Endothelial cell of umbilical vein (primary cell): ENCODE data around the gene SNCG. TPM values are rescaled to one million over a fixed set of nuclear protein-coding genes. Genes with fewer than 3 reads are reported as not detected.

ENCODE experiments used
- BruUV-seq: library from RNA; stranded (reverse); fragments of 400-500 nt; replicated peaks from 2 replicates; lab custom pipeline; 2021; lab: Mats Ljungman, UMichigan
- CTCF ChIA-PET: fragments of 300-600, 350-600 bp; sonication (Branson Sonifier 250); formaldehyde crosslinking; loops from one replicate; lab custom pipeline; 2021; ENCODE audit warnings: antibody characterized with exemption, inconsistent platforms; lab: Charles Lee
- POLR2A ChIA-PET: fragments of 300-600, 350-600 bp; sonication (Branson Sonifier 250); formaldehyde crosslinking; loops from one replicate; lab custom pipeline; 2021; ENCODE audit warnings: antibody characterized with exemption, inconsistent platforms; lab: Charles Lee
- DNase-seq: peaks from one replicate; pipeline ENCODE4 v3.0.0-alpha.2; 2011; ENCODE audit warnings: low read depth, low spot score
- FAIRE-seq: peaks from 2 replicates; lab custom pipeline; 2011; peaks lifted over from hg19 to GRCh38; lab: Jason Lieb, UNC
- H2AFZ ChIP-seq: 2 replicates; pipeline ENCODE4 v1.6.0; 2012; ENCODE audit warnings: low read depth, low read length, control low read depth, inconsistent platforms
- H3K27ac ChIP-seq: 2 replicates; pipeline ENCODE4 v1.5.1; 2011; ENCODE audit warnings: low read depth, mild to moderate bottlenecking, control low read depth, low read length, moderate library complexity; ENCODE audit not compliant: insufficient read depth
- H3K27me3 ChIP-seq, 2 experiments: 2 replicates each; pipeline versions ENCODE4 v1.6.0 to v1.6.1; 2011; ENCODE audit warnings: low read length in 2 of 2, mixed read lengths in 1 of 2; ENCODE audit not compliant: control insufficient read depth in 2 of 2, insufficient read depth in 2 of 2
- H3K36me3 ChIP-seq, 2 experiments: 2 replicates in 1 of 2; 3 replicates in 1 of 2; pipeline ENCODE4 v1.5.1; 2011; ENCODE audit warnings: low read length in 2 of 2, mild to moderate bottlenecking in 1 of 2, moderate library complexity in 1 of 2; ENCODE audit not compliant: control insufficient read depth in 2 of 2, insufficient read depth in 2 of 2; ENCODE audit errors: extremely low read depth in 1 of 2
- H3K4me1 ChIP-seq: 3 replicates; pipeline ENCODE4 v1.5.1; 2011; ENCODE audit warnings: mild to moderate bottlenecking, low read length; ENCODE audit not compliant: control insufficient read depth, insufficient read depth; ENCODE audit errors: extremely low read depth
- H3K4me2 ChIP-seq: 2 replicates; pipeline ENCODE4 v1.6.1; 2011; ENCODE audit warnings: low read length, control low read depth, mixed read lengths; ENCODE audit not compliant: insufficient read depth
- H3K4me3 ChIP-seq, 3 experiments: fragments of 200-600 bp in 1 of 3; sonication (generic), shearing (Covaris generic) in 1 of 3; replicated peaks in 1 of 3; 2 replicates each; pipeline ENCODE4 v1.5.1; 2011 to 2016; ENCODE audit warnings: control low read depth in 3 of 3, low read length in 3 of 3, mild to moderate bottlenecking in 2 of 3, inconsistent platforms in 1 of 3, low read depth in 1 of 3, moderate library complexity in 1 of 3; ENCODE audit not compliant: insufficient read depth in 1 of 3
- H3K79me2 ChIP-seq: 2 replicates; pipeline ENCODE4 v1.6.0; 2012; ENCODE audit warnings: low read length, inconsistent platforms; ENCODE audit not compliant: control insufficient read depth, insufficient read depth
- H3K9ac ChIP-seq: replicated peaks from 2 replicates; pipeline ENCODE3; 2011; ENCODE audit warnings: low read length, control low read depth; ENCODE audit not compliant: insufficient read depth; ENCODE audit errors: extremely low read depth
- H3K9me1 ChIP-seq: replicated peaks from 3 replicates; pipeline ENCODE4 v1.6.0; 2011; ENCODE audit warnings: mild to moderate bottlenecking, low read length; ENCODE audit not compliant: control insufficient read depth, insufficient read depth; ENCODE audit errors: extremely low read depth
- H3K9me3 ChIP-seq: replicated peaks from 2 replicates; pipeline ENCODE4 v1.5.1; 2012; ENCODE audit warnings: low read length, inconsistent platforms; ENCODE audit not compliant: control insufficient read depth, insufficient read depth
- H4K20me1 ChIP-seq: replicated peaks from 2 replicates; pipeline ENCODE3; 2011; ENCODE audit warnings: mild to moderate bottlenecking, low read length; ENCODE audit not compliant: control insufficient read depth, insufficient read depth; ENCODE audit errors: extremely low read depth
- CTCF ChIP-seq, 2 donors: IDR thresholded peaks; 1 replicate in 1 of 2; 2 replicates in 1 of 2; pipeline ENCODE4 v1.5.1; 2011; ENCODE audit warnings: low read length in 2 of 2, mild to moderate bottlenecking in 2 of 2, moderate library complexity in 2 of 2, control low read depth in 1 of 2, inconsistent platforms in 1 of 2, low read depth in 1 of 2; ENCODE audit not compliant: insufficient read depth in 1 of 2; ENCODE audit errors: extremely low read depth in 1 of 2
- EZH2 ChIP-seq: IDR thresholded peaks from 2 replicates; pipeline ENCODE4 v1.6.1; 2012; ENCODE audit warnings: borderline replicate concordance, low read depth, mild to moderate bottlenecking, moderate library complexity, low read length, inconsistent platforms; ENCODE audit not compliant: severe bottlenecking
- FOS ChIP-seq: IDR thresholded peaks from 2 replicates; pipeline ENCODE4 v1.6.1; 2011; ENCODE audit warnings: mild to moderate bottlenecking, low read length, moderate library complexity, borderline replicate concordance; ENCODE audit not compliant: insufficient read depth
- GATA2 ChIP-seq: IDR thresholded peaks from 2 replicates; pipeline ENCODE4 v1.7.0; 2011; ENCODE audit warnings: low read depth, mild to moderate bottlenecking, moderate library complexity, mixed read lengths, low read length; ENCODE audit not compliant: insufficient read length, insufficient read depth
- JUN ChIP-seq: IDR thresholded peaks from 2 replicates; pipeline ENCODE4 v1.6.1; 2011; ENCODE audit warnings: borderline replicate concordance, low read depth; ENCODE audit not compliant: insufficient read length, insufficient read depth
- MAX ChIP-seq: IDR thresholded peaks from 2 replicates; pipeline ENCODE4 v1.6.1; 2011; ENCODE audit not compliant: insufficient read depth, insufficient read length
- MYC ChIP-seq: IDR thresholded peaks from one replicate; pipeline ENCODE4 v1.6.1; 2011; ENCODE audit warnings: mild to moderate bottlenecking, low read depth, low read length
- POLR2A ChIP-seq: IDR thresholded peaks from 2 replicates; pipeline ENCODE4 v1.6.1; 2012; ENCODE audit warnings: low read depth, mild to moderate bottlenecking, control low read depth, low read length
- dilution Hi-C: fragments of 300-500 bp; cut with MboI; formaldehyde crosslinking; loops from one replicate; pipeline ENCODE4 v1.15.0; 2019; ENCODE audit warnings: low sequenced_read_pairs; ENCODE audit not compliant: extremely low pct_ligation_motif_present
- intact Hi-C: fragments of 100-400 bp; cut with micrococcal nuclease; formaldehyde crosslinking; loops from one replicate; pipeline ENCODE4 v1.10.0; 2022
- polyA plus RNA-seq, 4 experiments: library from polyadenylated mRNA; depleted of rRNA in 3 of 4; stranded (reverse) in 3 of 4; unstranded in 1 of 4; fragments of >200 nt; gene quantifications; 2 replicates each; pipeline versions ENCODE4 v1.2.1 to v1.2.3, GENCODE V29; 2011 to 2012; ENCODE audit warnings: missing spikeins in 1 of 4
- total RNA-seq: library from RNA; stranded (reverse); gene quantifications from 2 replicates; pipeline ENCODE4 v1.2.3, GENCODE V29; 2021

SNCG gene
- total and polyA plus RNA-seq, 2 donors (not counting 3 experiments of a cell fraction or from before 2014, with no cell fraction given) = 31.4 to 60.8 TPM

DNA sequence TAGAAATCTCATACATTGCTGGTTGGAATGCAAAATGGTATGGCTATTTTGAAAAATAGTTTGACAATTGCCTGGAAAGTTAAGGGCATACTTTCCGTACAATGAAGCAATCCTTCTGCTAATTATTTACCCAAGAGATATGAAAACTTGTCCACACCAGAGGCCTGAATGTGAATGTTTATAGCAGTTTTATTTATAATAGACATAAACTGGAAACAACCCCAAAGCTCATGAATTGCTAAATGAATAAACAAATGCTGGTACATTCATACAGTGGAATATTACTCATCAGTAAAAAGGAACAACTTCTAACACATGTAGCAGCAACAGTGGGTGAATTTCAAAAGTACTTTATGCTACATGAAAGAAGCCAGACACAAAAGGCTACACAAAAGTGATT lies 43.7 kb upstream of the SNCG start:
- H3K9me3 ChIP-seq = no peaks in the 10 kb centered on the region
- TF ChIP-seq EZH2 = no peak
- TF ChIP-seq FOS = no peak
- TF ChIP-seq JUN = no peak
- TF ChIP-seq GATA2 = no peak
- no peak for TF ChIP-seq MAX
- TF ChIP-seq MYC = no peak
- TF ChIP-seq CTCF (IDR thresholded peaks at IDR 0.05; ENCODE audit: extremely low read depth in 1 of 2, insufficient read depth in 1 of 2, low read depth in 1 of 2, low read length in 2 of 2) = no peak
- no peak for TF ChIP-seq POLR2A
- no peak overlapping the region for H3K4me2 ChIP-seq
- POLR2A ChIA-PET = no interaction called here
- dilution Hi-C loops (no loop called here), intact Hi-C loops (no loop called here)
- H3K4me3 ChIP-seq = no peak overlapping the region
- no TSS peak for BruUV-seq
- peaks cover 11 to 37% of the 10 kb centered on the region in 2 experiments for H3K27me3 ChIP-seq
- CTCF ChIA-PET = no interaction called here
- H3K4me1 ChIP-seq = no peaks in the 10 kb centered on the region
- no peak overlapping the region for H2AFZ ChIP-seq
- no peak overlapping the region for H3K27ac ChIP-seq
- H3K9me1 ChIP-seq = no peaks in the 10 kb centered on the region
- no peaks in the 10 kb centered on the region for H4K20me1 ChIP-seq
- H3K9ac ChIP-seq = no peak overlapping the region
- H3K36me3 ChIP-seq = no peaks in the 10 kb centered on the region
- H3K79me2 ChIP-seq = no peaks in the 10 kb centered on the region
- no peak for DNase-seq
- FAIRE-seq = no peak
